Kidney (tissue), 14 donors: ENCODE data around the gene CFAP58. TPM values are rescaled to one million over a fixed set of nuclear protein-coding genes. Genes with fewer than 3 reads are reported as not detected.

Source experiments
- DNase-seq, 5 donors: peaks; one replicate each; pipeline ENCODE4 v3.0.0-alpha.2; 2013 to 2020
- FAIRE-seq: peaks from 2 replicates; lab custom pipeline; 2012; peaks lifted over from hg19 to GRCh38; lab: Jason Lieb, UNC
- H3K27ac ChIP-seq, 2 donors: one replicate each; pipeline ENCODE4 v1.7.0; 2013; ENCODE audit warnings: low read depth in 2 of 2, low read length in 2 of 2, inconsistent platforms in 1 of 2
- H3K27me3 ChIP-seq: one replicate; pipeline ENCODE4 v1.7.1; 2013; ENCODE audit warnings: low read length, inconsistent platforms; ENCODE audit not compliant: control insufficient read depth, insufficient read depth
- H3K36me3 ChIP-seq, 3 donors: one replicate each; pipeline versions ENCODE4 v1.7.0 to v1.7.1; 2013; ENCODE audit warnings: low read length in 3 of 3, control low read depth in 1 of 3, inconsistent platforms in 1 of 3; ENCODE audit not compliant: insufficient read depth in 3 of 3, control insufficient read depth in 2 of 3
- H3K4me1 ChIP-seq, 3 donors: one replicate each; pipeline versions ENCODE4 v1.7.0 to v1.7.1; 2013; ENCODE audit warnings: low read length in 3 of 3, inconsistent platforms in 1 of 3, low read depth in 1 of 3; ENCODE audit not compliant: control insufficient read depth in 2 of 3, insufficient read depth in 2 of 3
- H3K4me3 ChIP-seq, 3 donors: one replicate each; pipeline versions ENCODE4 v1.7.0 to v1.8.1; 2013; ENCODE audit warnings: low read length in 3 of 3, control low read depth in 1 of 3, inconsistent platforms in 1 of 3
- H3K9ac ChIP-seq, 3 donors: one replicate each; pipeline versions ENCODE4 v1.7.0 to v1.7.1; 2013; ENCODE audit warnings: low read length in 3 of 3, control low read depth in 1 of 3, inconsistent platforms in 1 of 3
- H3K9me3 ChIP-seq, 3 donors: one replicate each; pipeline versions ENCODE4 v1.7.0 to v1.7.1; 2013; ENCODE audit warnings: low read length in 3 of 3, control low read depth in 1 of 3, inconsistent platforms in 1 of 3; ENCODE audit not compliant: control insufficient read depth in 2 of 3, insufficient read depth in 1 of 3
- CTCF ChIP-seq: IDR thresholded peaks from 3 replicates; pipeline ENCODE4 v1.5.1; 2012; ENCODE audit warnings: mild to moderate bottlenecking, moderate library complexity, borderline replicate concordance; ENCODE audit not compliant: insufficient read depth; ENCODE audit errors: extremely low read depth
- intact Hi-C: fragments of 100-400 bp; cut with DNase I; formaldehyde crosslinking; loops from one replicate; pipeline ENCODE4 v1.11.1; 2022
- polyA plus RNA-seq: library from polyadenylated mRNA; stranded (reverse); fragments of 350-450 nt; fragmentation: Illumina TruSeq; extraction: RNeasy Lipid Tissue Mini Kit (QIAGEN cat#74804); gene quantifications from one replicate; pipeline ENCODE4 v1.2.3, GENCODE V29; 2014; ENCODE audit warnings: low read depth, low replicate concordance; ENCODE audit not compliant: insufficient read depth
- total RNA-seq: library from RNA; stranded (reverse); fragmentation: NEBNext Ultra II Directional; extraction: Animal tissue kit (Norgen Biotek cat#: 25700); gene quantifications from one replicate; pipeline ENCODE4 v1.2.1, GENCODE V29; 2021
- donor health status: control.
- donor health status: control.
- donor health status: control.
- donor health status: control.
- donor health status: control.
- donor health status: DM: yes; HTN: yes; CAD: no.
- donor health status: Normal renal cell carcinoma (clear cell type).

The CFAP58 gene
- total and polyA plus RNA-seq, 2 donors from 2014 or later = 0.19 to 0.35 TPM

- Histone ChIP-seq H3K27ac (no peak overlapping the region), H3K36me3 (no peaks in the 10 kb centered on the region), H3K4me3 (no peak overlapping the region), H3K4me1 (no peaks in the 10 kb centered on the region), H3K27me3 (no peaks in the 10 kb centered on the region), H3K9ac (no peak overlapping the region), H3K9me3 (no peaks in the 10 kb centered on the region)
- intact Hi-C loops = no loop called here
- FAIRE-seq = no peak
- DNase-seq = no peak
- TF ChIP-seq CTCF = no peak
Measured at GRCh38 chr10:104435822-104436221, 82.2 kb downstream of the CFAP58 start.

GRCh38 chr10:104437226-104437625, 83.6 kb downstream of the CFAP58 start:
- Histone ChIP-seq H3K9me3 (no peaks in the 10 kb centered on the region), H3K4me3 (no peak overlapping the region), H3K36me3 (no peaks in the 10 kb centered on the region), H3K9ac (no peak overlapping the region), H3K27ac (no peak overlapping the region), H3K4me1 (no peaks in the 10 kb centered on the region), H3K27me3 (no peaks in the 10 kb centered on the region)
- FAIRE-seq (no peak), DNase-seq (no peak)
- intact Hi-C loops = no loop called here
- TF ChIP-seq CTCF = no peak

DNA sequence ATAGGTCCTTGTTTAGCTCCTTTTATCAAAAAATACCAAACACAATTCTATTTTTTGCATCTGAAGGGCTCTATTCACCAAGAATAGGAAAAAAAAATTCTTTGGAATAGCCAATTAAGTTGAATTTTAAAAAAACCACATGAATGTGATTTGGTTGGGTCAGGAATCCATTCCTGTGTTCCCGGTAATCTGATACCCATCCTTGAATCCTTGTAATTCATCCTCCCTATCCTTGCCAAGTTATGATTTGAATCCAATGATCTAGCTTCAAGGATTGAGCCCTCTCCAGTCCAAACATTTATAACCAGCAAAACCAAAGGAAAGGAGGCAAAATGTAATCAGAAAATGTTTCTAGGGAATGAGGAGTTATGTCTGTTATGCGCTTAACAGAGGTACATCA, 86.6 kb downstream of the CFAP58 start:
- no peak for TF ChIP-seq CTCF
- Histone ChIP-seq H3K27me3 (no peaks in the 10 kb centered on the region), H3K4me3 (no peak overlapping the region), H3K9ac (no peak overlapping the region), H3K4me1 (no peaks in the 10 kb centered on the region), H3K36me3 (no peaks in the 10 kb centered on the region), H3K9me3 (no peaks in the 10 kb centered on the region), H3K27ac (no peak overlapping the region)
- intact Hi-C loops = no loop called here
- no peak for DNase-seq
- no peak for FAIRE-seq

GRCh38 chr10:104441329-104442000, 87.8 kb downstream of the CFAP58 start:
- Histone ChIP-seq H3K9ac (no peak overlapping the region), H3K27me3 (no peaks in the 10 kb centered on the region), H3K9me3 (no peaks in the 10 kb centered on the region), H3K4me3 (no peak overlapping the region), H3K36me3 (no peaks in the 10 kb centered on the region), H3K4me1 (no peaks in the 10 kb centered on the region), H3K27ac (no peak overlapping the region)
- intact Hi-C loops = no loop called here
- DNase-seq = peak in 2 of 5 donors; percentile 28 to 32
- FAIRE-seq = no peak
- TF ChIP-seq CTCF = no peak
